GM18907 (cell line): ENCODE measurements around the gene HRH1.
"Not testable (repeated sequence)": the region's sequence is repeated elsewhere in the genome, so short reads cannot be mapped to it uniquely, and the experiment has no call there.

Experiments
- ATAC-seq: cut with Tn5 transposase; IDR thresholded peaks from one replicate; pipeline ENCODE4 v1.9.1; 2021; ENCODE audit warnings: mild to moderate bottlenecking, moderate library complexity; ENCODE audit not compliant: unreplicated experiment

The HRH1 gene

DNA sequence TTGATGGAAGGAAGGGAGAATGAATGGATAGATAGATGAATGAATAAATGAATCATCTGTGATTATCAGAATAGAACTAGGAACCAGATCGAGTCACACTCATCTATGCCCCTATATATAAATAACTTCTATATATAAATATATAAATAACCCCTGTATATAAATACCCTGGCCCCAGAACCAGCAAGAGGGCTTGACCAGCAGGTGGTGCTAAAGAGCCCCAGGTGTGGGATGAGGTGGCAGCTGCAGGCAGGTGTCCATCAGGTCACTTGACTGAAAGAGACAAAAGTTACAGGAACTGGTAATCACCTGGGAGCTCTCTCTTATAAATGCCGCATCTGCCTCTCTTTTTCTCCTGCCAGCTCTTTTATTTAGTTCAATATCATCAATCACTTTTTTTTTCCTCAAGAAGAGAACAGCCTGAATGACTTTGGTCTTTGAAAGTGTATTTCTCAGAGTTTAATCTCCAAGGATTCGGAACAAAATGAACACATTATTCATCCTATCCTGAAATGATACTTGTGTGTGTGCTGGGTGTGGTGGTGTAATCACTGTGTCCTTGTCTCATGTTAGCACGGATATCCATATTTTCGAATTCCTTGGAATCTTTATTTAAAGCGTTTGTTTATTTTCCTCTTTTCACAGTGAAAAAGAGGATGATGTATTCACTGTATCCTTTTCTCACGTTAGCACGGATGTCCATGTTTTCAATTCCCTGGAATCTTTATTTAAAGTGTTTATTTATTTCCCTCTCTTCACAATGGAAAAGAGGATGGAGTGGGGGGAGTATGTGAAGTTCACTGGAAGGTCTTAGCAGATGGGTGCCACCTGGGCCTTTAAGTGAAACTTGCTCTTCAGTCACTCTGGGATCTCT is 82.5 kb downstream of the HRH1 start:
- ATAC-seq: no peak

DNA sequence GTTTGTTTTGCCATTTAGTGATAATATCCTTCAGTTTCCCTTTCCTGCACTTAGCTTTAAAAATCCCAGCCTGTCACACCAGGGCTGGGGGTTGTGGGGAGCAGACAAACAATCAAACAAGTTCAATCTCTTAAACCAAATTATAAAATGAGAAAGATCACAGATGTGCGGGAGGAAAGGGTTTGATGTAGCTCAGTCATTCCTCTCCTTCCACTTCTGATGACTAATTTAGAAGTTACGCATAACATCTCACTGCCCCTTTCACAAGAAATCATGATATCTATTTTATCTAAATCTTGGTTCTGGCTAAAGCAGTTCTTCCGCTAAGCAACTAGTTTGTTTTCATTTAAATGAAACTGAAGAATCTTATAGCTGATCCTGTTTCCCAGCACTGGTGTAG is 83.8 kb downstream of the HRH1 start:
- ATAC-seq: no peak

DNA sequence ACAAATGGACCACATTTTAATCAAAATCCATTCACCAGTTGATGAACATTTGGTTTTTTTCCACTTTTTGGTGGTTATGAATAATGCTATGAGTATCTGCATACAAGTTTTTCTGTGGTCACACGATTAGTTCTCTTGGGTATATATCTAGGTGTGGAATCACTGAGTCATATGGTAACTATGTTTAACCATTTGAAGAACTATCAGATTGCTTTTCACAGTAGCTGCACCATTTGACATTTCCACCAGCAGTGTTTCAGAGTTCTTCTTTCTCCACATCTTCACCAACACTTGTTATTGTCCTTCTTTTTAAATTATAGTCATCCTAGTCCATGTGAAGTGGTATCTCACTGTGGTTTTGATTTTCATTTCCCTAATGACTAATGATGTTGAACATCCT is 84.6 kb downstream of the HRH1 start:
- ATAC-seq: no peak

DNA sequence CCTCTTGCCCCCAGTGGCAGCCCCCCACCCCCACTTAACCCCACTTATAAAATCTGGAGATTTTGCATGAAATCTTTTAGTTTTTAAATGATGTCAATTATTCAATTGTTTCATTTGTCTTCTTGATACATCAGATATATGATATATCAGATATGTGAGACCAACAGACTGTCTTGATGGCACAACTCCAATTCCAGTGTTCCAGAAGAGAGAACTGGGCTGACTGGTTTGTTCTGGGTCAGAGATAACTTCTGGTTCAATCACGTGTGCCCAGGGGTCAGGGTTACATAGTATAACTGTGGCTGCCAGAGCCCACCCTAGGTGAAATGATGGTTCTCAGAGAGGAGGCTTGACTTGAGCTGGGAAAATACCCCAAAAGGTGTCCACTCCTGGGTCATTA is 85.5 kb downstream of the HRH1 start:
- ATAC-seq: no peak

DNA sequence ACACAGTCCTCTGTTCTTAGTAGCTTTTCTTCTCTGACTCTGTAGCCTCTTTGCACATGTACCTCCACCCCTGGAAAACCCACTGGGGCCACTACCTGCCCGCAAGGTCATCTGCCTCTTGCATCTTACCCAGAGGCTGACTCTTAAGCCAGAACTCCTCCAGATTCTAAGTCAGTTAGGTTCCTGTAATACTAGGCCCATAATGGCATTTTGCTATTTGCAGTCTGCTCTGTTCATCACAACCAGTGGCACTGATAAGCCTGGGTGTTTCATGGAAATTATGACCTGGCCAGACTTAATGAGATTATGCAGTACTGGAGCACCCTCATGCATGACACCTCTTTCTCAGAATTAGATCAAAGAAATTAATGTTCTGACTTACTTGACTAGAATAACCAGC is 86.2 kb downstream of the HRH1 start:
- no peak for ATAC-seq

DNA sequence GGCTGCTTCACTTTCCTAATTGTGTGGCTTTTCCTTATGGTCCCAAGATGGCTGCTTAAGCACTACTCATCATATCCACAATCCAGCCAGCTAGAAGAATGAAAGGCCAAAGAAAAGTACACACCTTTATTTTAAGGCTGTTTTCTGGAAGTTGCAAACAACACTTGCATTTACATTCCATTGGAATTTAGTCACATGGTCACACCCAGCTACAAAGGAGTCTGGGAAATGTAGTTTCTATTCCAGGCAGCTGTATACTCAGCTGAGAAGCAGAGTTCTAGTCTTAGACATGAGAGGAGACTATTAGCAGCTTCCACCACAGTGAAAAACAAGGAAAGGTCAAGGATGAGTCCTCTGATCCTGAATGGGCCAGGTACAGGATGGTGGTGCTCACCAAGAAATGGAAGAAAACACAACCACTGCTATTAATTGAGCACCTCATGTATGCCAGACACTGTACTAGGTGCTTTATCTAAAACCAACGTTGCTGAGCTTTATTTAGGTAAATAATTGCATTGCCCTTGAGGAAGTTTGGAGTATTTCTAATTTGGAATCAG is 89.9 kb downstream of the HRH1 start:
- ATAC-seq: no peak

DNA sequence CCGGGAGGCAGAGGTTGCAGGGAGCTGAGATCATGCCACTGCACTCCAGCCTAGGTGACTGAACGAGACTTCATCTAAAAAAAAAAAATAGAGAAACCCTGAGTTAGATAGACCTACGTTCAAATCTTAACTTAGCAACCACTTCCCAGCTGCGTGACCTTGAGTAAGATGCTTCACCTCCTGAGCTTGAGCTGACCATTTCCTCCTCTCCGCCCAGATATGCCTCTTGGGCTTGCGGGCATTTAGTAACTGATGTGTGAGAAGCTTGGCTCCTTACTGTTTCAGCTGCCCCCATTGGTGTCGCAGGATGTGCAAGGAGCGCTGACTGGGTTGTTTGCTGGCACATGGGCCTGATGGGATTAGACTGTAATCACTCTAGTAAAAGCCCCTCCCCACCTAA is 91.0 kb downstream of the HRH1 start:
- ATAC-seq: no peak

DNA sequence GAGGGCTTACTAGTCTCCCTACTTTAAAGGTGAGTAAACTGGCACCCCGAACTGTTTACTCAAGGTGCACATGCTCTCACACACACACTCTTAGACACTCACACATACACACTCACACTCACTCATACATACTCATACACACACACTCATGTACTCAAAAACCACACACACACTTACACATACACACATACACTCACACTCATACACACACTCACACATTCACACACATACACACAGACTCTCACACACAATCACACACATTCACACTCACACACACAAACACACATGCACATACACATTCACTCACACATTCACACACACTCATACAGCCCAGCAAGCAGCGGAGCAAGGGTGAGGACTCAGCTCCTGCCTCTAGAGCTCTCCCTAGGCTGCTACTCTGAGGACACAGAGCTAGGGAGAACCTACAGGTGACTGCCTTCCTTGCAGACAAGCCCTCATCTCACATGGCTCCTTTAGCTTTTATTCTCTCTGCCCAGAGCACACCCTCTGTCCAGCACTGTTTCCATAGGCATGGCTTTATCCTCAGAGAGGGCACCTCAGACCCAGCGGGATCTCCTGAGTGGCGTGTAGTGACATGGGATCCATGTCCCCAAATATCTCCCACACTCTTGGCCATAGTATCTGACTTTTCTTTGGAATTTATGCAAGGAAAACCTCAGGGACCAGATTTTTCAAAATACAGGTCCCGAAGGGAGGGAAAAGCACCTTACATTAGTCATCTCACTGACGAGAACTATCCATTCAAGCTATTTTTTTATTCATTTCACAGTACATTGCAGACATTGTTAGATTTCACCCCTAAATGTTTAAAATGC is 91.8 kb downstream of the HRH1 start:
- ATAC-seq: no peak

DNA sequence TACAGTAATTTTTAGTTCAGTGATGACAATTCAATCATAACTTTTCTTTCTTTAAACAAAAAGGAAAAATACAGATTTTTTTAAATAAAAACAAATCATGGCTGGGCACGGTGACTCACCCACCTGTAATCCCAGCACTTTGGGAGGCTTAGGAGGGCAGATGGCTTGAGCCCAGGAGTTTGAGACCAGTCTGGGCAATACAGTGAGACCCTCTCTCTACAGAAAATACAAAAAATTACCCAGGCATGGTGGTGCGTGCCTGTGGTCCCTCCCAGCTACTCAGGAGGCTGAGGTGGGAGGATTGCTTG is 92.3 kb downstream of the HRH1 start:
- ATAC-seq: no peak

DNA sequence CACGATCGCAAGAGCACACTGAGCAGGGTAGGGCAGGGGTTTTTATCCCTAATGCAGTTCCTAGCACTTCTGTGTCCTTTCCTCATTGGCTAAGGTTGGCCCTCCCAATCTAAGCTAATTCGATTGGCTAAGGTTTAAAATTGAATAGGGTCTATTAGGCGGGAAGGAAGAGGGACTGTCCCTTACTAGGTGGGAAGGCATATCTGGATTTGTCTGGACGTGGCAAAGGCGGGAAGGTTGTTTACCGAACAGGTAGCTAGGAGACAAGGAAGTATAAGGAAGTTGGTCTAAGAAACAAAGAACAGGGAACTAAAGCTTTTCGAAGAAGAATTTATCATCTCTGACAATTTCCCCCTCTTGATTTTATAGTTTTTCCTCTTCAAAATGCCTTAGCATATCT is 93.1 kb downstream of the HRH1 start:
- no peak for ATAC-seq

DNA sequence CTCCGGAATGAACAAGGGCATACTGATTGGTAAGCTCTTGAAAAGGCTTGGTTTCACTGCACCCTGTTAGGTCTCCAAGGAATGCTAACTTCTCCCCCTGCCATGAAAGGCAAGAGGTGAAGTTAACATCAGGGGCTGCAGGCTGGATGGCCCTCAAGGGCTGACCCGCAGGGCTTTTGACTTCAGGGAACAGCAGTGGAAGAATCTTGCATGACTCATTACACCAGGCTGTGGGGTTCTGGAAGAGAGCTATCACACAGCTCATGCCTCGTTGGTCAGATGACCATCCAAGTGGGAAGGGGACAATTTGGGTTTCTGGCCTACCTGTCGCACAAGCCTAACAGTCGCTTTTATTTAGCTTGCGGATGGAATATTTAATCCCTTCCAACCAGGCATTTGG is 94.3 kb downstream of the HRH1 start:
- ATAC-seq: no peak

DNA sequence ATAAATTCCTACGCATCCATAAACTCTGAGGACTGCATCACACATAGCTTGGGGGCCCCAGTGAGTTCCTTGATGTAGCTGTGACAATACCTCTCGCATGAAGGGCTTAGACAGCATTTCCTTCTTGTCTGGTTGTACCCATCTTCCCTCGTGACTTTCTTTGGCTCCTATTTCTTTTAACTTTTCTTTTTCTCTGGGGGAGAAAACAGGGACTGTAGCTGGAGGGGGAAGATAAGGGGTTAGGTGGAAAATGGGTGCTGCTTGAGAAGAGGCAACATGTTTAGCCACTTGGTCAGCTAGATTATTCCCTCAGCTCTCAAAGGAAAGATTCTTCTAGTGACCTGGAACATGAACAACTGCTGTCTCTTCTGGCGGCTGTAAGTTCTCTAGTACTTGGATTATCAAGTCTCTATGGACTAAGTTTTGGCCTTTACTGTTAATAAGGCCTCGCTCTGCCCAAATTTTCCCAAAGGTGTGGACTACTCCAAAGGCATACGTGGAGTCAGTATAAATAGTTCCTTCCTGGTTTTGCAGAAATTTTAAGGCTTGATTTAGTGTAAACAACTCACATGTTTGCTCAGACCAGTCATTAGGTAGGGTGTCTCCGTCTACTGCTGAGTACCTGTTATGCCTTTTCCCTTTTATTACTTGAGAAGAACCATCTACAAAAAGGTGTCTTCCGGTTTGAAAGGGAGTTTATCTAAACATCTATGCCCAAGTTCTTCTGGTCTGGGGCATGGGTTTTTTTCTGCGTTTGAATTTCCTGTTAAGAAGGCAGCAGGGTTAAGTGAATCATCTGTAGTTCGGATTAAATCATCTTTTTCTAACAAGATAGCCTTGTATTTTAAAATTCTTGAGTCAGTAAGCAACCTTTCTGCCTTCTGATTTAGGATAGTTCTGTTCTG is 96.9 kb downstream of the HRH1 start:
- ATAC-seq: no peak

DNA sequence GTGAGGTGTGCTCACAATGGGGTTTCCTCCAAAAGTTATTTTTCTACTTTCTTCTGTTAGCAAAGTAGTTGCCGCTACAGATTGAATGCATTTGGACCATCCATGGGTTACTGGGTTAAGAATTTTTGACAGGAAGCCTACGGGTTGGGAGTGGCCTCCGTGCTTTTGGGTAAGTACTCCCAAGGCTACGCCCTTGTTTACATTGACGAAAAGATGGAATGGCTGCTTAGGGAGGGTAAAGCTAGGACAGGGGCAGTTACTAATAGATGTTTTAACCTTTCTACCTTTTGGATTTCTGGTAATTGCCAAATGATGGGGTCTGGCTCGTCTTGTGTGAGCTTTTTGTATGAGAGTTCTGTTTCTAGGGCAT is 97.5 kb downstream of the HRH1 start:
- no peak for ATAC-seq

DNA sequence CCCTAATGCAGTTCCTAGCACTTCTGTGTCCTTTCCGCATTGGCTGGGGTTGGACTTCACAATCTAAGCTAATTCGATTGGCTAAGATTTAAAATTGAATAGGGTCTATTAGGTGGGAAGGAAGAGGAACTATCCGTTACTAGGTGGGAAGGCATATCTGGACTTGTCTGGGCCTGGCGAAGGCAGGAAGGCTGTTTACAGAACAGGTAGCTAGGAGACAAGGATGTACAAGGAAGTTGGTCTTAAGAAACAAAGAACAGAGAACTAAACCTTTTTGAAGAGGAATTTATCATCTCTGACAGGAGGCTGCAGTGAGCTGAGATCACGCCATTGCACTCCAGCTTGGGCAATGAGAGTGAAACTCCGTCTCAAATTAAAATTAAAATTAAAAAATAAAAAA is 100.6 kb downstream of the HRH1 start:
- no peak for ATAC-seq

DNA sequence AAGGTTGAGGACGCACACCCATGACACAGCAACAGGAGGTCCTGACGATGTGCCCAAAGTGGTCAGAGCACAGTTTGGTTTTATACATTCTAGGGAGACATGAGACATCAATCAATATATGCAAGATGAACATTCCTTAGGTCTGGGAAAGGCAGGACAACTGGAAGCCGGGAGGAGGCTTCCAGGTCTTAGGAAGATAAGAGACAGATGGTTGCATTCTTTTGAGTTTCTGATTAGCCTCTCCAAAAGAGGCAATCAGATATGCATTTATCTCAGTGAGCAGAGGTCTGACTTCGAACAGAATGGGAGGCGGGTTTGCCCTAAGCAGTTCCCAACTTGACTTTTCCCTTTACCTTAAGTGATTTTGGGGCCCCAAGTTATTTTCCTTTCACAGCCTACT is 101.2 kb downstream of the HRH1 start:
- ATAC-seq: not testable (repeated sequence)

DNA sequence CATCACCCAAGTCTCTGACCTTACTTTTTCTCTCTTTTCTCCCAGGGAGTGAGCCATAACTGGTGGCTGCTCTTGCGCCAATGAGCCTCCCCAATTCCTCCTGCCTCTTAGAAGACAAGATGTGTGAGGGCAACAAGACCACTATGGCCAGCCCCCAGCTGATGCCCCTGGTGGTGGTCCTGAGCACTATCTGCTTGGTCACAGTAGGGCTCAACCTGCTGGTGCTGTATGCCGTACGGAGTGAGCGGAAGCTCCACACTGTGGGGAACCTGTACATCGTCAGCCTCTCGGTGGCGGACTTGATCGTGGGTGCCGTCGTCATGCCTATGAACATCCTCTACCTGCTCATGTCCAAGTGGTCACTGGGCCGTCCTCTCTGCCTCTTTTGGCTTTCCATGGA is 104.7 kb downstream of the HRH1 start:
- no peak for ATAC-seq

DNA sequence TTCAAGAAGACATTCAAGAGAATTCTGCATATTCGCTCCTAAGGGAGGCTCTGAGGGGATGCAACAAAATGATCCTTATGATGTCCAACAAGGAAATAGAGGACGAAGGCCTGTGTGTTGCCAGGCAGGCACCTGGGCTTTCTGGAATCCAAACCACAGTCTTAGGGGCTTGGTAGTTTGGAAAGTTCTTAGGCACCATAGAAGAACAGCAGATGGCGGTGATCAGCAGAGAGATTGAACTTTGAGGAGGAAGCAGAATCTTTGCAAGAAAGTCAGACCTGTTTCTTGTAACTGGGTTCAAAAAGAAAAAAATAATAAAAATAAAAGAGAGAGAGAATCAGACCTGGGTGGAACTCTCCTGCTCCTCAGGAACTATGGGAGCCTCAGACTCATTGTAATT is 106.2 kb downstream of the HRH1 start:
- no peak for ATAC-seq

DNA sequence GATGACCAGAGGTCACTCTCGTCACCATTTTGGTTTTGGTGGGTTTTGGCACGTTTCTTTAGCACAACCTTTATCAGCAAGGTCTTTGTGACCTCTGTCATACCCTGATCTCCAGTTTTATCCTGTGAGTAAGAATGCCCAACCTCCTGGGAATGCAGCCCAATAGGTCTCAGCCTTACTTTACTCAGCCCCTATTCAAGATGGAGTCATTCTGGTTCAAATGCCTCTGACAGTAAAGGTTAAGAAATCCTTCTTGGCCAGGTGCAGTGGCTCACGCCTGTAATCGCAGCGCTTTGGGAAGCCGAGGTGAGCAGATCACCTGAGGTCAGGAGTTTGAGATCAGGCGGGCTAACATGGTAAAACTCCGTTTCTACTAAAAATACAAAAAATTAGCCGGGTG is 114.7 kb downstream of the HRH1 start:
- ATAC-seq: no peak

DNA sequence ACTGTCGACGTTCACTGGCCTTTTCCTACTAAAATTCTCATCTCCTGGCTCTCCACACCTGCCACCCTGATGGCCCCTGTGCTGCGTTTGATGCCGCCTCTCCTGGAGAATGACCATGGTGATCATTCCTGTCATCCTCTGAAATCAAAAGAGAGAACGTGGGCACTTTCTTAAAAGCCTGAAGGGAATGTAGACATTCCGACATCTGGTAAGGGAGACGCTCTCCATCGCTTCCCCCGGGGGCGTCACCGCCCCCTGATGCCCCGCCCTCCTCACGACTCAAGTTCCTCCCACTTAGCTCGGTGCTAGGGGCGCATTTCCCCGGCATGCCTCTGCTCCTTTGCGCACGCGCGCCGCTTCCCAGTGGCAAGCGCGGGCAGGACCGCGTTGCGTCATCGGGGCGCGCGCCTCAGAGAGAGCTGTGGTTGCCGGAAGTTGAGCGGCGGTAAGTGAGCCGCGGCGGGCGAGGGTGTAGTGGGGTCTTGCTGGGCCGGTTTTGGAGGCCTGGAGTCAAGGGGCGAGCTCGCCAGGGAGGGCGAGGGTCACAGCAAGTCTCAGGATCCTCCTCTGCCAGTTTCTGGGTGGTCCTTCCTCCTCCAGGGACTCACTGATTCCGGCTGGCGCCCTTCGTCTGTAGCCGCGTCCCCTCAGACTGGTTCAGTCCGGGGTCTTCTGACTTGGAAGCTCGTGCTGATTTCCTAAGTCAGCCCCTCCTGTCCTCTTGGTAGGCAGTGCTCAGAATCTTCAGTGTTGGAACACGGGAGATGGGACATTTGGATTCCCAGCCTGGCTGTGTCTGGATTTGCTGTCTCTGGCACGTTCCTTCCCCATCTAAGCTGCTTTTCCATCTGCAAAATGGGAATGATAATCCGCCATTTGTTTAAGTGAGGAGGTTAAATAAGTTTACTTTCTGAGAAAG is 118.0 kb downstream of the HRH1 start, which contains the start of gene ATG7:
Gene ATG7 (plus strand): TSS at position 412 of the 919 bp plus-strand sequence. CDS start 26,299 bp downstream, outside the sequence.
- peak; percentile 96 for ATAC-seq
